Nephron (organoid): ENCODE measurements around the gene SALL3.
"Not testable (repeated sequence)": the region's sequence is repeated elsewhere in the genome, so short reads cannot be mapped to it uniquely, and the experiment has no call there.

ENCODE experiments used
- H3K27ac Mint-ChIP-seq, 3 experiments: 2 replicates each; pipeline ENCODE4 v1.8.0; 2020; ENCODE audit warnings: mixed read lengths in 3 of 3, mild to moderate bottlenecking in 2 of 3, moderate library complexity in 1 of 3
- H3K27me3 Mint-ChIP-seq: 2 replicates; pipeline ENCODE4 v1.8.0; 2021; ENCODE audit warnings: low read depth, mild to moderate bottlenecking, moderate library complexity, mixed read lengths
- H3K36me3 Mint-ChIP-seq: 2 replicates; pipeline ENCODE4 v1.8.0; 2020; ENCODE audit warnings: low read depth, mixed read lengths
- H3K4me1 Mint-ChIP-seq: 2 replicates; pipeline ENCODE4 v1.8.0; 2020; ENCODE audit warnings: mixed read lengths
- H3K4me3 Mint-ChIP-seq, 3 experiments: 2 replicates each; pipeline ENCODE4 v1.8.0; 2020; ENCODE audit warnings: mild to moderate bottlenecking in 3 of 3, mixed read lengths in 3 of 3, moderate library complexity in 2 of 3
- H3K9me3 Mint-ChIP-seq: 2 replicates; pipeline ENCODE4 v1.8.0; 2020; ENCODE audit warnings: mixed read lengths
- CTCF ChIP-seq, 3 experiments: fragments of 200-600 bp; sonication (generic); IDR thresholded peaks; one replicate each; pipeline ENCODE4 v1.5.0; 2021; ENCODE audit warnings: antibody characterized with exemption in 3 of 3; ENCODE audit not compliant: unreplicated experiment in 3 of 3

The SALL3 gene

DNA sequence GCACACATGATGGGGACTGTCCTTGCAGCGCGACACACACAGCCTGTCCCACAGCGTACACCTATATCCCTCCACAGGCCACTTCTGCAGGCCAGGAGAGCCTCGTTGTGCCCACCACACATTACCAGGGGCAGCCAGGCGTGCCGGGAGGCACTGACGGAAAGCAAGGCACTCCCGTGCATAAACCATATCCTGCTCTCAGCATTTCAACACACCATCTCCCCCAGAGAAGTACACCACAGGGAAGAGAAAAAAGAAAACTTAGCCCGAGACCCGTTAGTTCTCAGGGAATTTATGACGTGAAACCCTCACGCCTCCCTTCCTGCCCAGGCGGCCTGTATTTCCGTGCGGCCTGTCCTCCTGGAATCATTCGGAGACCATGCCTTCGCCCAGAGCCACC lies 24.6 kb upstream of the SALL3 start:
- Mint-ChIP-seq H3K27ac (no peak overlapping the region), H3K4me1 (no peaks in the 10 kb centered on the region), H3K9me3 (no peaks in the 10 kb centered on the region), H3K27me3 (peaks cover 4% of the 10 kb centered on the region), H3K4me3 (no peak overlapping the region), H3K36me3 (no peaks in the 10 kb centered on the region)
- no peak for TF ChIP-seq CTCF (IDR thresholded peaks at IDR 0.05; ENCODE audit: unreplicated experiment in 3 of 3)

DNA sequence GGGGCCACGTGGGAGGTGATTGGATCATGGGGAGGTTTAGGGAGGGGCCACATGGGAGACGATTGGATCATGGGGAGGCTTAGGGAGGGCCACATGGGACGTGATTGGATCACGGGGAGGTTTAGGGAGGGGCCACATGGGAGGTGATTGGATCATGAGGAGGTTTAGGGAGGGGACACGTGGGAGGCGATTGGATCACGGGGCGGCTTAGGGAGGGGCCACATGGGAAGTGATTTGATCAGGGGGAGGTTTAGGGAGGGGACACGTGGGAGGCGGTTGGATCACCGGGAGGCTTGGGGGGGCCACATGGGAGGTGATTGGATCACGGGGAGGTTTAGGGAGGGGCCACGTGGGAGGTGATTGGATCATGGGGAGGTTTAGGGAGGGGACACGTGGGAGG lies 22.5 kb upstream of the SALL3 start:
- TF ChIP-seq CTCF (IDR thresholded peaks at IDR 0.05; ENCODE audit: unreplicated experiment in 3 of 3) = no peak
- peaks cover 4% of the 10 kb centered on the region for H3K27me3 Mint-ChIP-seq
- no peaks in the 10 kb centered on the region for H3K36me3 Mint-ChIP-seq
- no peaks in the 10 kb centered on the region for H3K9me3 Mint-ChIP-seq
- no peak overlapping the region for H3K4me3 Mint-ChIP-seq
- no peak overlapping the region for H3K27ac Mint-ChIP-seq
- H3K4me1 Mint-ChIP-seq = no peaks in the 10 kb centered on the region

DNA sequence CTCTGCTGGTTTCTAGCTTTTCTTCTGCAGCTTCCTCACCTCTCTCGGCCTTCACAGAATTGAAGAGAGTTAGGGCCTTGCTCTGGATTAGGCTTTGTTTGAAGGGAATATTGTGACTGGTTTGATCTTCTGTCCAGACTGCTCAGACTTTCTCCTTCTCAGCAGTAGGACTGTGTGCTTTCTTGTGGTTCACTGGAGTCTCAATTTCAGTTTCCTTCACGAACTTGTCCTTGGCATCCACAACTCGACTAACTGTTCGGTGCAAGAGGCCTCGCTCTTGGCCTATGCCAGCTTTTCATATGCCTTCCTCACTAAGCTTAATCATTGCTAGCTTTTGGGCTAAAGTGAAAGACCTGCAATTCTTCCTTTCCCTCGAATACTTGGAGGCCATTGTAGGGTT lies 18.9 kb upstream of the SALL3 start:
- TF ChIP-seq CTCF (IDR thresholded peaks at IDR 0.05; ENCODE audit: unreplicated experiment in 3 of 3) = no peak
- Mint-ChIP-seq H3K27me3 (peaks cover 3% of the 10 kb centered on the region), H3K4me1 (no peaks in the 10 kb centered on the region), H3K36me3 (no peaks in the 10 kb centered on the region), H3K4me3 (no peak overlapping the region), H3K27ac (no peak overlapping the region), H3K9me3 (peaks cover 8% of the 10 kb centered on the region)

DNA sequence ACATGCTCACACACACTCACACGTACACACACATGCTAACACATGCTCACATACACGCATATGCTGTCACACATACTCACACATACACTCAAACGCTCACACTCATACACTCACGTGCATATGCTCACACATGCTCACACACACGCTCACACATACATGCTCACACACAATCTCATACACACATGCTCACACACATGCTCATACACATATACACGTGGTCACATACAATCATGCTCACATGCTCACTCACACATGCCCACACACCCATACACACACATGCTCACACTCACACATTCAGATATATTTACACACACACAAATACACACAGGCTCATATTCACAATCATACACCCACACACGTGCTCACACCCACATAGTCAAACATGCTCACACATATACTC lies 17.5 kb upstream of the SALL3 start:
- H3K4me3 Mint-ChIP-seq = no peak overlapping the region
- TF ChIP-seq CTCF (IDR thresholded peaks at IDR 0.05; ENCODE audit: unreplicated experiment in 3 of 3) = no peak
- peaks cover 8% of the 10 kb centered on the region for H3K9me3 Mint-ChIP-seq
- H3K27me3 Mint-ChIP-seq = peaks cover 3% of the 10 kb centered on the region
- H3K36me3 Mint-ChIP-seq = no peaks in the 10 kb centered on the region
- no peak overlapping the region for H3K27ac Mint-ChIP-seq
- no peaks in the 10 kb centered on the region for H3K4me1 Mint-ChIP-seq

- peaks cover 11% of the 10 kb centered on the region for H3K9me3 Mint-ChIP-seq
- H3K36me3 Mint-ChIP-seq, H3K4me1 Mint-ChIP-seq, H3K27ac Mint-ChIP-seq, H3K4me3 Mint-ChIP-seq: not testable (repeated sequence)
- peaks cover 28% of the 10 kb centered on the region for H3K27me3 Mint-ChIP-seq
Measured at GRCh38 chr18:78964727-78965126, 14.9 kb upstream of the SALL3 start.

DNA sequence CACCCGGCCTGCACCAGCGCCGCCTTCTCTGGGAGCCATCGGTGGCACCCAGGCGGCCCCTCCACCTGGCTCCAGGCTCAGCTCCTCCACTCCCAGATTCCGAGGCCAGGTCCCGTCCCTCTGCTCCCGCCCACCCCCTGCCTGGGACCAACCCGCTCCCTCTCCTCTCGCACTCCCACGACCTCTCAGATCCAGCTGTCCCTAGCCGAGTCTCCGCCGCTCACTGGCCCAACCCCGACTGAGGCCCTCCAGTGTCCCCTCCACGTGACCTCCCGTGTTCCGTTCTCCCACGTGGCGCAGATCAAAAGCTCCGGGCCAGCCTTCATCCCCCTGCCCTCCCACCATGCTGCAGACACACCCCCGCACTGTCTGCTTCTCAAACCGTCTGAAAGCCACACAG lies 14.4 kb upstream of the SALL3 start:
- Mint-ChIP-seq H3K27ac (no peak overlapping the region), H3K9me3 (peaks cover 11% of the 10 kb centered on the region), H3K4me1 (no peaks in the 10 kb centered on the region), H3K4me3 (no peak overlapping the region), H3K27me3 (peaks cover 34% of the 10 kb centered on the region), H3K36me3 (no peaks in the 10 kb centered on the region)
- TF ChIP-seq CTCF (IDR thresholded peaks at IDR 0.05; ENCODE audit: unreplicated experiment in 3 of 3) = no peak
